Astrocyte of the cerebellum (primary cell): ENCODE results near the gene TSPAN3.

Experiments used
- DNase-seq: peaks from one replicate; pipeline ENCODE4 v3.0.0-alpha.2; 2011; ENCODE audit warnings: low read depth
- H3K4me3 ChIP-seq: 2 replicates; pipeline ENCODE4 v1.5.1; 2011; ENCODE audit warnings: mild to moderate bottlenecking, low read depth, low read length, moderate library complexity
- CTCF ChIP-seq: IDR thresholded peaks from 2 replicates; pipeline ENCODE4 v1.5.1; 2012; ENCODE audit warnings: low read length, low read depth, moderate library complexity, mild to moderate bottlenecking; ENCODE audit errors: missing control alignments
- in situ Hi-C: cut with HindIII; loops from 2 replicates; pipeline ENCODE4 v1.10.0; 2017; ENCODE audit warnings: low sequenced_read_pairs

TSPAN3 gene

GRCh38 chr15:77021803-77022381 is 49.0 kb downstream of the TSPAN3 start:
- TF ChIP-seq CTCF = no peak
- no peak for DNase-seq
- no peak overlapping the region for H3K4me3 ChIP-seq
- in situ Hi-C loops = no loop called here

GRCh38 chr15:77021088-77021481 is 49.8 kb downstream of the TSPAN3 start:
- no peak for DNase-seq
- TF ChIP-seq CTCF = no peak
- no peak overlapping the region for H3K4me3 ChIP-seq
- in situ Hi-C loops = no loop called here

- TF ChIP-seq CTCF = no peak
- H3K4me3 ChIP-seq = no peak overlapping the region
- in situ Hi-C loops = no loop called here
- no peak for DNase-seq
These were observed 50.4 kb downstream of the TSPAN3 start for GRCh38 chr15:77020348-77021087.

GRCh38 chr15:77019521-77020331 is 51.2 kb downstream of the TSPAN3 start:
- H3K4me3 ChIP-seq = no peak overlapping the region
- in situ Hi-C loops = no loop called here
- TF ChIP-seq CTCF = no peak
- no peak for DNase-seq

- TF ChIP-seq CTCF = no peak
- no peak overlapping the region for H3K4me3 ChIP-seq
- in situ Hi-C loops = no loop called here
- no peak for DNase-seq
These were observed 52.0 kb downstream of the TSPAN3 start for GRCh38 chr15:77018796-77019505.

- in situ Hi-C loops = no loop called here
- DNase-seq = no peak
- no peak for TF ChIP-seq CTCF
- H3K4me3 ChIP-seq = no peak overlapping the region
These were observed 52.9 kb downstream of the TSPAN3 start for GRCh38 chr15:77017761-77018720.
